DOHH2 (cell line): ENCODE results near the gene LOXHD1.

ENCODE experiments used
- CTCF ChIP-seq: fragments of 200-600 bp; sonication (generic); IDR thresholded peaks from one replicate; pipeline ENCODE4 v1.5.1; 2014; ENCODE audit warnings: antibody characterized with exemption, mild to moderate bottlenecking, low read depth, low read length; ENCODE audit not compliant: poor library complexity, severe bottlenecking
- EZH2phosphoT487 ChIP-seq: fragments of 200-600 bp; sonication (generic); IDR thresholded peaks from 2 replicates; pipeline ENCODE4 v1.6.1; 2017; ENCODE audit warnings: borderline replicate concordance, mild to moderate bottlenecking, antibody characterized with exemption, low read length, moderate library complexity, mixed read lengths

GRCh38 chr18:46556590-46557206 lies 100.3 kb downstream of the LOXHD1 start:
- TF ChIP-seq CTCF (no peak), EZH2phosphoT487 (no peak)
